Omental fat pad (tissue), 4 donors: Measurements from ENCODE around the gene CDCP1. TPM values are rescaled to one million over a fixed set of nuclear protein-coding genes. Genes with fewer than 3 reads are reported as not detected.

Source experiments
- ATAC-seq: fragments of 150-250 bp; one replicate; pipeline ENCODE4 v1.9.1; 2016; ENCODE audit warnings: mild to moderate bottlenecking, moderate library complexity; ENCODE audit not compliant: low FRiP score
- DNase-seq: peaks from one replicate; pipeline ENCODE4 v3.0.0-alpha.2; 2019; ENCODE audit warnings: low spot score
- total RNA-seq, 4 donors: library from RNA; depleted of rRNA; stranded (reverse); fragments of >200 nt; gene quantifications; one replicate each; pipeline ENCODE4 v1.1.0, GENCODE V29; 2016
- TF ChIP-seq, protein P1 (sequence below), 3 donors: fragments of 450-650 bp; IDR thresholded peaks; one replicate each; pipeline ENCODE4 v1.5.1; 2016 to 2017; ENCODE audit warnings: antibody characterized with exemption in 3 of 3, mild to moderate bottlenecking in 3 of 3, moderate library complexity in 2 of 3

CDCP1 gene, protein sequence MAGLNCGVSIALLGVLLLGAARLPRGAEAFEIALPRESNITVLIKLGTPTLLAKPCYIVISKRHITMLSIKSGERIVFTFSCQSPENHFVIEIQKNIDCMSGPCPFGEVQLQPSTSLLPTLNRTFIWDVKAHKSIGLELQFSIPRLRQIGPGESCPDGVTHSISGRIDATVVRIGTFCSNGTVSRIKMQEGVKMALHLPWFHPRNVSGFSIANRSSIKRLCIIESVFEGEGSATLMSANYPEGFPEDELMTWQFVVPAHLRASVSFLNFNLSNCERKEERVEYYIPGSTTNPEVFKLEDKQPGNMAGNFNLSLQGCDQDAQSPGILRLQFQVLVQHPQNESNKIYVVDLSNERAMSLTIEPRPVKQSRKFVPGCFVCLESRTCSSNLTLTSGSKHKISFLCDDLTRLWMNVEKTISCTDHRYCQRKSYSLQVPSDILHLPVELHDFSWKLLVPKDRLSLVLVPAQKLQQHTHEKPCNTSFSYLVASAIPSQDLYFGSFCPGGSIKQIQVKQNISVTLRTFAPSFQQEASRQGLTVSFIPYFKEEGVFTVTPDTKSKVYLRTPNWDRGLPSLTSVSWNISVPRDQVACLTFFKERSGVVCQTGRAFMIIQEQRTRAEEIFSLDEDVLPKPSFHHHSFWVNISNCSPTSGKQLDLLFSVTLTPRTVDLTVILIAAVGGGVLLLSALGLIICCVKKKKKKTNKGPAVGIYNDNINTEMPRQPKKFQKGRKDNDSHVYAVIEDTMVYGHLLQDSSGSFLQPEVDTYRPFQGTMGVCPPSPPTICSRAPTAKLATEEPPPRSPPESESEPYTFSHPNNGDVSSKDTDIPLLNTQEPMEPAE
- 10 to 100 TPM in 2 of 4 donors, 1 to 10 TPM in 1, under 1 TPM in 1; 0.16 to 30.7 (median 8.2) TPM for total RNA-seq

DNA sequence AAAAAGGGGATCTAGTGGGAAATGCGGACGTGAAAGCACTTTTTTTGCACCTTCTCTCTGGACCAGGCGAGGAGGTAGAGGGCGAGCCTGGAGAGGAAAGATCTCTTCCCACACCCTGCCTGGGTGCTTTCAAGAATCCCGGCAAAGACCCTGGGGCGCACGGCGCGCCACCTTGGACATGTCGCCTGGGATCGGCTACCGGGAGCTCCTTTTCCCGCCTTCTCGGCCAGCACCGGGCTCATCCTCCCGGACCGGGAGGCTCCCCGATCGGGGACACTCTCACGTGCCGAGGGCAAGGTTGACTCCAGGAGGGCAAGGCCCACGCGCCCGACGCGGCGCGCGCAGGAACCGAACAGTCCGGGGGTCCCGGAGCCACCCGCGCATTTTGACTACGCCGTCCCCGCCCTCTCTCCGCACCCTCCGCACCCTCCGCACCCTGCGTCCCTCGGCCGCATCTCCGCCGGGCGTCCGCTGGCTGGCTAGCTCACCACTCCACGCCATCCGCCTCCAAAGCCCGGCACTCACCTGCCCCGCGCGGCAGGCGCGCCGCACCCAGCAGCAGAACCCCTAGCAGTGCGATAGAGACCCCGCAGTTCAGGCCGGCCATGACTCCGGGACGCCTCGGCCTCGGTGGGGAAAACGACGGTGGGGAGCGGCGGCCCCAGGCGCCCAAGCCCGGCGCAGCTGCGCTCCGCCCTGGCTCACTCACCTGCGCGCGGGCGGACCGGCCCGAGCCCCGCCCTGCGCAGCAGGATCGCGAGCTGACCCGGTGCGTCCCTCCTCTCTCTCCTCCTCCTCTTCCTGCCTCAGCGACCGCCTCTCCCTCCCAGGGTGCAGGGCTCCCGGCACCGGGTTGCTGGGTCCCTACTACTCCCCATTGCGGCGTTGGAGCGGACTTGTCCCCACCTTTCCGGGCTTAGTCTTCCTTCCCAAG, at the start of gene CDCP1:
TSS of gene CDCP1 (minus strand) at position 698 of the 934 bp plus-strand sequence. CDS start at position 607, 91 bp downstream.
- DNase-seq (no peak), ATAC-seq (peak; percentile 86)
- TF ChIP-seq, protein P1, sequence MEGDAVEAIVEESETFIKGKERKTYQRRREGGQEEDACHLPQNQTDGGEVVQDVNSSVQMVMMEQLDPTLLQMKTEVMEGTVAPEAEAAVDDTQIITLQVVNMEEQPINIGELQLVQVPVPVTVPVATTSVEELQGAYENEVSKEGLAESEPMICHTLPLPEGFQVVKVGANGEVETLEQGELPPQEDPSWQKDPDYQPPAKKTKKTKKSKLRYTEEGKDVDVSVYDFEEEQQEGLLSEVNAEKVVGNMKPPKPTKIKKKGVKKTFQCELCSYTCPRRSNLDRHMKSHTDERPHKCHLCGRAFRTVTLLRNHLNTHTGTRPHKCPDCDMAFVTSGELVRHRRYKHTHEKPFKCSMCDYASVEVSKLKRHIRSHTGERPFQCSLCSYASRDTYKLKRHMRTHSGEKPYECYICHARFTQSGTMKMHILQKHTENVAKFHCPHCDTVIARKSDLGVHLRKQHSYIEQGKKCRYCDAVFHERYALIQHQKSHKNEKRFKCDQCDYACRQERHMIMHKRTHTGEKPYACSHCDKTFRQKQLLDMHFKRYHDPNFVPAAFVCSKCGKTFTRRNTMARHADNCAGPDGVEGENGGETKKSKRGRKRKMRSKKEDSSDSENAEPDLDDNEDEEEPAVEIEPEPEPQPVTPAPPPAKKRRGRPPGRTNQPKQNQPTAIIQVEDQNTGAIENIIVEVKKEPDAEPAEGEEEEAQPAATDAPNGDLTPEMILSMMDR (IDR thresholded peaks at IDR 0.05): no peak

DNA sequence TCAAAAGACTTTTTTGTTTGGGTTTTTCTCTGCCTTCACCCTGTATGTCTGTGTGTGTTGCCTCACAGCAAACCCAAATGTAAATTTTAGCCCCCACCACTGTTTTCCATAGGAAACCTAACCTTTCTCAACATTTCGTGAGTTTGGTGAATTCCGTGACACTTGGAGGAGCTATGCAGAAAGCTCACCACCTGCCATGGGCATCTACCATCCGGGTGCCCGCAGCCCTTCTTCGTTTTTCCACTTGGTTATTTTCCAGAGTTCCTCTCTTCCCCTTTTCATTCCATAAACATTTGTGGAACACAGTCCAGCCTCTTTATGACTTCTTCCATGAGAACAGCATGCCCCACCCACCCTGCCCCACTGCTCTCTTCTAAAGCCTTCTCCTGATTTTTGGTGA, 48.6 kb upstream of the CDCP1 start:
- TF ChIP-seq, protein P1 (IDR thresholded peaks at IDR 0.05): no peak
- no peak for DNase-seq
- no peak for ATAC-seq

DNA sequence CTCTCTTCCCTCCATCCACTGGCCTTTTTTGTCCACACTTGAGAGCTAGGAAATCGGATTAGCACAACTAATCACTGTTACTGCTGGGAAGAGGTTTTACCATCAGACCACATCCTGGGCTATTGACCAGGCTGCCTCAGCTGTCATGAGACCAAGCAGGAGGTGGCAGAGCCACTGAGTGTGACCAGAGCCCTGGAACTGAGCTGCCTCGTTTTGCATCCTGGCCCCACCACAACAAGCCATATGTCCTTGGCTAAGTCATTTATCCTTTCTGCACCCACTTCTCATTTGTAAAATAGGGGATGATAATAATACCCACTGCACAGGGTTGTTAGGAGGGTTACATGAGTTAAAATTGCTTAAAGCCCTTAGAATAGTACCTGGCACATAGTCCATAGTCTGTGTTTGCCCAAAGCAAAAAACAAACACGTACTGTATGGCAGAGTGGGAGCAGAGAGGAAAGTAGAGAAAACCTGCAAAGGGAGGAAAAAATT, 45.8 kb upstream of the CDCP1 start:
- ATAC-seq: no peak
- DNase-seq: no peak
- TF ChIP-seq, protein P1 (IDR thresholded peaks at IDR 0.05): no peak

DNA sequence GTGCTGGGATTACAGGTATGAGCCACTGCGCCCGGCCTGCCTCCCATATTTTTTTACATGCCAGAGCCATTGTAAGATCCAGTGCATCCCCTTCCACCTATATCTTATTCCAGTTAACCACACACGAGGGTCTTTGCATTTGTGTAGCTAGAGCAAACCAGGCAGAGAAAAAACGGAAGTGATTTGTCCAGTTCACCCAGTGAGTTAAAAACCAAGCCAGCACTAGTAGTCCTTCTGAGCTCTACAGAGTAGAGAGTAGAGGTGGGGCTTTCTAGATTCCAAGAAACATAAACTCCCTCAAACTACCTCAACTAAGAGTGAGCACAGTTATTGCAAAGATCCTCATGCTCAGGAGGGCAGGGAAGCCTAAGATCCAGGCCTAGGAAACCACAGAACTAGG, 45.2 kb upstream of the CDCP1 start:
- no peak for ATAC-seq
- TF ChIP-seq, protein P1 (IDR thresholded peaks at IDR 0.05): no peak
- no peak for DNase-seq

DNA sequence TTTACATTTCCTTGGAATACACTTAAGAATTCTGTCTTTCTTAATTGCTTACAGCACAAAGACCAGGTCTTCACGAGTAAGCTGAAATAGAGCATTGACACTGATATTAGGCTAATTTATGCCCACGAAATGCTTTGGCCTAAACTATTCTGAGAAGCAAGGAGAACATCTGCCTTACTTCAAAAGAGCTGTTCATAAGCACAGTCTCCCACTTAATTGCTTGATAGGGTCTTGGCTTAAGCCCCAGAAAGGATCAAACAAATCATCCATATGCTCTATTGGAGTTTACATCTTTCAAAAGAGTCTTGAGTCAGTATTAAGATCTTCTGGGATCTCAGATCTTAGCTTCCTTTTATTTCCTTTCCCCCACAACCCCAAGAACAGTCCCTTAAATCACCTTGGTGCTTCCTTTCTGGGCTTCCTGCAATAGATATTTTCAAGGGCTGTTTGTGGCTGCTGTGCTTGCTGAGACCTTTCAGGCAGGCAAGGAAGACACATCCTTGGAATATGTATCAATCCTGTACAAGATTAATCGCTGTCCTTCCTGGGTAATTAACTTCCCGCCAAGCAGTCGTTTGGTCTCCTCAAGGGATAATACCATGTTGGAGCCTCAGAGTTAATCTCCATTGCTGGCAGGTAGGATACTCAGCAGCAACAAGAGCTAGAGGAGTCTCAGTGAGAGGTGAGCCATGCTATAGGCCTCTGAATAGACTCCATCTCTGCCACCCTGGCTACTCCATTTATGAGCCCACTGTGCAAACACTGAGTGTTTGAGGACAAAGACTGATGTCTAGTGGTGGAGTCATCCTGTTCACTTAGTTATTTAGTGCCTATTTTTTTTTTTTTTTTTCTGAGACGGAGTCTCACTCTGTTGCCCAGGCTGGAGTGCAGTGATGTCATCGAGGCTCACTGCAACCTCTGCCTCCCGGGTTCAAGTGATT, 42.8 kb upstream of the CDCP1 start:
- DNase-seq (no peak), ATAC-seq (no peak)
- TF ChIP-seq, protein P1 (IDR thresholded peaks at IDR 0.05): no peak
